Stimulated activated naive CD4-positive, alpha-beta T cell treated with Interleukin-2 at 50 U/mL for 16 hours (primary cell): Measurements from ENCODE around the gene ANXA4.
"Not testable (repeated sequence)": the region's sequence is repeated elsewhere in the genome, so short reads cannot be mapped to it uniquely, and the experiment has no call there.

Experiments
- DNase-seq: peaks from one replicate; lab custom pipeline; 2025; lab: John Stamatoyannopoulos, UW

The ANXA4 gene

GRCh38 chr2:69779258-69780001 is 37.5 kb downstream of the ANXA4 start:
- no peak for DNase-seq

- DNase-seq, result no peak
Observed at GRCh38 chr2:69780921-69781320, 39.0 kb downstream of the ANXA4 start.

- no peak for DNase-seq
Observed at GRCh38 chr2:69781321-69782248, 39.7 kb downstream of the ANXA4 start.

- no peak for DNase-seq
Observed at GRCh38 chr2:69784228-69784627, 42.3 kb downstream of the ANXA4 start.

GRCh38 chr2:69785358-69785757 is 43.4 kb downstream of the ANXA4 start:
- DNase-seq, result no peak

- no peak for DNase-seq
Observed at GRCh38 chr2:69786052-69786560, 44.2 kb downstream of the ANXA4 start.

GRCh38 chr2:69789175-69789721 is 47.3 kb downstream of the ANXA4 start:
- no peak for DNase-seq

GRCh38 chr2:69789772-69790600 is 48.1 kb downstream of the ANXA4 start:
- DNase-seq, result no peak

- DNase-seq, result no peak
Observed at GRCh38 chr2:69790601-69790959, 48.6 kb downstream of the ANXA4 start.

- no peak for DNase-seq
Observed at GRCh38 chr2:69791045-69791444, 49.1 kb downstream of the ANXA4 start.

GRCh38 chr2:69796174-69796573 is 54.2 kb downstream of the ANXA4 start:
- no peak for DNase-seq

GRCh38 chr2:69797235-69797634 is 55.3 kb downstream of the ANXA4 start:
- no peak for DNase-seq

GRCh38 chr2:69797836-69798289 is 55.9 kb downstream of the ANXA4 start:
- no peak for DNase-seq

GRCh38 chr2:69798290-69798908 is 56.5 kb downstream of the ANXA4 start:
- no peak for DNase-seq

- no peak for DNase-seq
Observed at GRCh38 chr2:69798909-69799526, 57.1 kb downstream of the ANXA4 start.

- no peak for DNase-seq
Observed at GRCh38 chr2:69801745-69802290, 59.9 kb downstream of the ANXA4 start.

GRCh38 chr2:69802781-69803367 is 60.9 kb downstream of the ANXA4 start:
- DNase-seq, result not testable (repeated sequence)

- no peak for DNase-seq
Observed at GRCh38 chr2:69804416-69804815, 62.5 kb downstream of the ANXA4 start.

- no peak for DNase-seq
Observed at GRCh38 chr2:69805887-69806286, 64.0 kb downstream of the ANXA4 start.
